Common myeloid progenitor, CD34-positive (primary cell): ENCODE data around the gene CAB39L.
"Not testable (repeated sequence)": the region's sequence is repeated elsewhere in the genome, so short reads cannot be mapped to it uniquely, and the experiment has no call there.

Experiments used
- CTCF ChIA-PET: fragments of 350-600 bp; sonication (Branson Sonifier 250); formaldehyde crosslinking; loops from one replicate; lab custom pipeline; 2021; ENCODE audit warnings: antibody characterized with exemption; lab: Charles Lee
- POLR2A ChIA-PET: fragments of 350-600 bp; sonication (Branson Sonifier 250); formaldehyde crosslinking; loops from one replicate; lab custom pipeline; 2021; ENCODE audit warnings: antibody characterized with exemption; lab: Charles Lee
- DNase-seq, 3 donors: peaks; one replicate each; pipeline versions ENCODE4 v3.0.0 to v3.0.0-alpha.2; 2013
- H3K27ac ChIP-seq, 2 experiments: 1 replicate in 1 of 2; 2 replicates in 1 of 2; pipeline ENCODE4 v1.7.0; 2013; ENCODE audit warnings: inconsistent platforms in 2 of 2, low read length in 2 of 2, mild to moderate bottlenecking in 2 of 2, low read depth in 1 of 2, moderate library complexity in 1 of 2; ENCODE audit not compliant: severe bottlenecking in 2 of 2, insufficient read depth in 1 of 2, poor library complexity in 1 of 2
- H3K27me3 ChIP-seq, 5 experiments: replicated peaks in 2 of 5; 1 replicate in 3 of 5; 2 replicates in 2 of 5; pipeline versions ENCODE4 v1.6.1 to v1.7.0; 2013; ENCODE audit warnings: low read length in 4 of 5, mild to moderate bottlenecking in 2 of 5, moderate library complexity in 2 of 5, inconsistent platforms in 1 of 5; ENCODE audit not compliant: insufficient read depth in 5 of 5, control insufficient read depth in 4 of 5
- H3K36me3 ChIP-seq, 4 experiments: 1 replicate in 2 of 4; 2 replicates in 2 of 4; pipeline versions ENCODE4 v1.6.1 to v1.7.0; 2013; ENCODE audit warnings: low read length in 3 of 4, control low read depth in 1 of 4, mild to moderate bottlenecking in 1 of 4; ENCODE audit not compliant: control insufficient read depth in 4 of 4, insufficient read depth in 4 of 4
- H3K4me1 ChIP-seq, 4 experiments: 1 replicate in 3 of 4; 2 replicates in 1 of 4; pipeline versions ENCODE4 v1.6.1 to v1.7.1; 2013; ENCODE audit warnings: low read length in 3 of 4, mild to moderate bottlenecking in 3 of 4, control low read depth in 1 of 4, inconsistent platforms in 1 of 4, moderate library complexity in 1 of 4; ENCODE audit not compliant: control insufficient read depth in 4 of 4, insufficient read depth in 4 of 4; ENCODE audit errors: control extremely low read depth in 1 of 4
- H3K4me3 ChIP-seq, 7 experiments: 1 replicate in 4 of 7; 2 replicates in 3 of 7; pipeline versions ENCODE4 v1.5.1 to v1.7.0; 2013; ENCODE audit warnings: mild to moderate bottlenecking in 7 of 7, low read length in 6 of 7, moderate library complexity in 6 of 7, inconsistent platforms in 2 of 7, low read depth in 2 of 7, control low read depth in 1 of 7; ENCODE audit not compliant: insufficient read depth in 4 of 7, control insufficient read depth in 1 of 7; ENCODE audit errors: extremely low read depth in 1 of 7
- H3K9me3 ChIP-seq, 5 experiments: 1 replicate in 4 of 5; 2 replicates in 1 of 5; pipeline versions ENCODE4 v1.6.1 to v1.7.1; 2013; ENCODE audit warnings: low read length in 4 of 5, mild to moderate bottlenecking in 2 of 5, inconsistent platforms in 1 of 5, low read depth in 1 of 5, moderate library complexity in 1 of 5; ENCODE audit not compliant: control insufficient read depth in 4 of 5, insufficient read depth in 2 of 5; ENCODE audit errors: control extremely low read depth in 1 of 5
- WGBS: methylation state at CpG from one replicate; pipeline ENCODE4 v1.1.5; 2013; ENCODE audit not compliant: insufficient coverage; 5-methylcytosine and 5-hydroxymethylcytosine counted together

The CAB39L gene

DNA sequence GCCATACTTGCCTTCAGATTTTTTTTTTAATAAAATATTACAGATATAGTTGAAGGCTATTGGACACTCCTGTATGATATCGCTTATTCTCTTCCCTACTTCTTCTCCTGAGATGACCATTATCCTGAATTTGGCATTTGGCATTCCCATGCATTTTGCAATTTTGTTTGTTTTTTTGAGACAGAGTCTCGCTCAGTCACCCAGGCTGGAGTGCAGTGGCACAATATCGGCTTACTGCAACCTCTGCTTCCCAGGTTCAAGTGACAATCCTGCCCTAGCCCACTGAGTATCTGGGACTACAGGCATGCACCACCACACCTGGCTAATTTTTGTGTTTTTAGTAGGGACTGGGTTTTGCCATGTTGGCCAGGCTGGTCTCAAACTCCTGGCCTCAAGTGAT is 116.7 kb downstream of the CAB39L start:
- H3K36me3 ChIP-seq, H3K27ac ChIP-seq, H3K4me1 ChIP-seq, H3K4me3 ChIP-seq, DNase-seq, H3K9me3 ChIP-seq, H3K27me3 ChIP-seq: not testable (repeated sequence)
- ChIA-PET POLR2A (interaction anchor here (0.6 kb wide), 1 partner anchor 15 kb away, joined by 3 read pairs; no protein-coding TSS in a partner anchor), CTCF (interaction anchor here (1.8 kb wide), 1 partner anchor 24 kb away, joined by 3 read pairs; no protein-coding TSS in a partner anchor)
- WGBS: 92% methylated on average over 3 of the region's 3 CpGs

DNA sequence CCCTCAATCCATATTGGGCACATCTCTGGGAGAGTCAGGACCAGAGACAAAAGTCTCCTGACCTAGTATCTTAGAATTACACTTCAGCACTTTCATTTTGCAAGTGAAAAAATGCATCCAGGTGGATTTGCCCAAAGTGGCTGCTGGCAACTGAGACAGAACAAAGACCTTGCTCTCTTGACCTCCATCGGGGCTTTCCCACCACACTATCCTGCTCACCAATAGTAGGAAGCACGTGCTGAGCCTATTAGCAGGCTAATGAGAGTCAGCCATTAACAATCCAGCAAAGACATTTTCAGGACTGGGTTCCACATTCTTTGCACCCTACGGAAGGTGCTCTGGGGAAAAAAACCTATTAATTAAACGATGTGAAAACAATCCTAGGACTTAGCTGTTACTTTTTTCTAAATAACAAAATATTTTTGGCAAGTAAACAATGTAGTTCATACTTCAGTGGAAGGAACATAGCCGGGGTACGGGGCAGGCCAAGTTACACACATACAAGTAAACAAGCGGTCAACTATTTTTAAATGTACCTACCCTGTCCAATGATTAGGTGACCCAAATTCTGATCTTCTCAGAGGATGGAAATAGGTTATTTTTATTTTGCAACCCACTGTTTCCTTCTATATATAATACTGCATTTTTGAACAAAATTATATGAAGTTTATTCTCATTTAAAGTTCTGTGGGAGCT is 117.5 kb downstream of the CAB39L start:
- 96% methylated on average over 3 of the region's 7 CpGs for WGBS
- H3K27me3 ChIP-seq: no peaks in the 10 kb centered on the region
- POLR2A ChIA-PET: interaction anchor here (0.6 kb wide), 1 partner anchor 14 kb away, joined by 3 read pairs; no protein-coding TSS in a partner anchor

GRCh38 chr13:49323344-49323743 is 120.5 kb downstream of the CAB39L start:
- Histone ChIP-seq H3K36me3 (no peaks in the 10 kb centered on the region), H3K4me3 (no peak overlapping the region), H3K4me1 (peaks cover 0 to 16% (median 5%) of the 10 kb centered on the region in 4 experiments), H3K27ac (no peak overlapping the region), H3K9me3 (no peaks in the 10 kb centered on the region), H3K27me3 (no peaks in the 10 kb centered on the region)
- CTCF ChIA-PET: interaction anchor here (0.9 to 2.3 kb wide), 4 partner anchors 8 to 43 kb away, joined by 3 to 7 read pairs (median 4); no protein-coding TSS in a partner anchor
- no peak for DNase-seq
- WGBS: 100% methylated on average over 5 of the region's 7 CpGs
- POLR2A ChIA-PET: no interaction called here

More for the DNA sequence above, 117.5 kb downstream of the CAB39L start:
- Histone ChIP-seq H3K27ac (no peak overlapping the region), H3K9me3 (no peaks in the 10 kb centered on the region), H3K36me3 (no peaks in the 10 kb centered on the region), H3K4me1 (peaks cover 0 to 1% (median 0%) of the 10 kb centered on the region in 4 experiments), H3K4me3 (no peak overlapping the region)
- DNase-seq: no peak
- CTCF ChIA-PET: interaction anchor here (1.8 kb wide), 1 partner anchor 23 kb away, joined by 3 read pairs; no protein-coding TSS in a partner anchor

GRCh38 chr13:49322702-49323101 is 121.2 kb downstream of the CAB39L start:
- WGBS: 100% methylated on average over 2 of the region's 2 CpGs
- ChIA-PET POLR2A (interaction anchor here (0.7 kb wide), 1 partner anchor 95 kb away, joined by 3 read pairs; no protein-coding TSS in a partner anchor), CTCF (interaction anchor here (0.9 to 2.3 kb wide), 4 partner anchors 9 to 42 kb away, joined by 3 to 7 read pairs (median 4); no protein-coding TSS in a partner anchor)
- Histone ChIP-seq H3K4me3 (no peak overlapping the region), H3K9me3 (no peaks in the 10 kb centered on the region), H3K27me3 (no peaks in the 10 kb centered on the region), H3K4me1 (peaks cover 0 to 16% (median 5%) of the 10 kb centered on the region in 4 experiments), H3K36me3 (no peaks in the 10 kb centered on the region), H3K27ac (no peak overlapping the region)
- no peak for DNase-seq

DNA sequence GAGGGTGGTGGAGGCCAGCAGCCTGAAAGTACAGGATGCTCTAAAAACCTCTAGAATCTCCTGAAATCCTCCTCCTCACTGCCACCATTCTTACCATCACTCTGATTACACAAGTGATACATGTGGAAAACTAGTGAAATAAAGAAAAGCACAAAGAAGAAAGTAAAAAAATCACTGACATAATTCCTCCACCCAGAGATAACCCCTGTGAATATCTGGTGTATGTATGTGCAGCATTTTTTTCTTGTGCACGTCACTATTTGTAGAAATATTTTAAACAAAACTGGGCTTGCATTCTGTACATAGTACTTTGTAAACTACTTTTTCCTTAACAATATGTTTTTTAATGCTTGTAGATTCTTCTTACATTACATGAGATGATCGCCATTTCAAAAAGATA is 122.9 kb downstream of the CAB39L start:
- 100% methylated on average over 1 of the region's 2 CpGs for WGBS
- Histone ChIP-seq H3K27ac (no peak overlapping the region), H3K4me3 (no peak overlapping the region), H3K9me3 (no peaks in the 10 kb centered on the region), H3K27me3 (no peaks in the 10 kb centered on the region), H3K36me3 (no peaks in the 10 kb centered on the region), H3K4me1 (peaks cover 0 to 16% (median 5%) of the 10 kb centered on the region in 4 experiments)
- no peak for DNase-seq
- CTCF ChIA-PET: interaction anchor here (1.0 to 2.3 kb wide), 3 partner anchors 10 to 80 kb away, joined by 3 to 7 read pairs (median 4); no protein-coding TSS in a partner anchor
- POLR2A ChIA-PET: no interaction called here

- Histone ChIP-seq H3K27me3 (no peaks in the 10 kb centered on the region), H3K27ac (no peak overlapping the region), H3K36me3 (no peaks in the 10 kb centered on the region), H3K4me3 (no peak overlapping the region), H3K9me3 (no peaks in the 10 kb centered on the region), H3K4me1 (peaks cover 0 to 16% (median 5%) of the 10 kb centered on the region in 4 experiments)
- CTCF ChIA-PET: interaction anchor here (0.6 kb wide), 1 partner anchor 256 kb away, joined by 4 read pairs; no protein-coding TSS in a partner anchor
- no peak for DNase-seq
- WGBS: 88% methylated on average over 1 of the region's 2 CpGs
- POLR2A ChIA-PET: no interaction called here
Observed at GRCh38 chr13:49319951-49320350, 123.9 kb downstream of the CAB39L start.

GRCh38 chr13:49319551-49319950 is 124.3 kb downstream of the CAB39L start:
- no peaks in the 10 kb centered on the region for H3K36me3 ChIP-seq
- no peak overlapping the region for H3K4me3 ChIP-seq
- no peaks in the 10 kb centered on the region for H3K27me3 ChIP-seq
- no peak overlapping the region for H3K27ac ChIP-seq
- DNase-seq: peak in 2 of 3 donors; percentile 38 to 65
- POLR2A ChIA-PET: no interaction called here
- CTCF ChIA-PET: interaction anchor here (0.6 kb wide), 1 partner anchor 255 kb away, joined by 4 read pairs; no protein-coding TSS in a partner anchor
- no peaks in the 10 kb centered on the region for H3K9me3 ChIP-seq
- H3K4me1 ChIP-seq: peaks cover 0 to 16% (median 5%) of the 10 kb centered on the region in 4 experiments
